Loucy (cell line): ENCODE results near the gene PBX1.

Experiments used
- H2AFZ ChIP-seq: fragments of 200-600 bp; sonication (generic); 2 replicates; pipeline ENCODE4 v1.6.0; 2016; ENCODE audit warnings: antibody characterized with exemption, mild to moderate bottlenecking, low read length, moderate library complexity
- H3F3A ChIP-seq: fragments of 200-600 bp; 2 replicates; pipeline ENCODE4 v1.6.0; 2016; ENCODE audit warnings: antibody characterized with exemption, low read depth, mild to moderate bottlenecking
- H3K27me3 ChIP-seq: fragments of 200-600 bp; sonication (generic); 2 replicates; pipeline ENCODE4 v1.6.1; 2014; ENCODE audit warnings: low read length, mild to moderate bottlenecking; ENCODE audit not compliant: insufficient read depth, poor library complexity, severe bottlenecking
- H3K36me3 ChIP-seq: fragments of 200-600 bp; sonication (generic); 2 replicates; pipeline ENCODE4 v1.6.1; 2016; ENCODE audit warnings: low read length; ENCODE audit not compliant: insufficient read depth
- H3K4me1 ChIP-seq: fragments of 200-600 bp; sonication (generic); 2 replicates; pipeline ENCODE4 v1.5.1; 2014; ENCODE audit warnings: low read length, mild to moderate bottlenecking; ENCODE audit not compliant: insufficient read depth, poor library complexity, severe bottlenecking
- H3K4me2 ChIP-seq: fragments of 200-600 bp; sonication (generic); 2 replicates; pipeline ENCODE4 v1.6.0; 2014; ENCODE audit warnings: antibody characterized with exemption, low read length, low read depth, mild to moderate bottlenecking; ENCODE audit not compliant: poor library complexity, severe bottlenecking
- H3K4me3 ChIP-seq: fragments of 200-600 bp; sonication (generic); 2 replicates; pipeline ENCODE4 v1.5.1; 2014; ENCODE audit warnings: low read length, mild to moderate bottlenecking, mixed read lengths; ENCODE audit not compliant: poor library complexity, severe bottlenecking
- H3K79me2 ChIP-seq: fragments of 200-600 bp; sonication (generic); 2 replicates; pipeline ENCODE4 v1.6.1; 2014; ENCODE audit warnings: low read length; ENCODE audit not compliant: insufficient read depth
- H3K9ac ChIP-seq: fragments of 200-600 bp; sonication (generic); 2 replicates; pipeline ENCODE4 v1.6.0; 2014; ENCODE audit warnings: mild to moderate bottlenecking, low read depth, low read length, moderate library complexity; ENCODE audit not compliant: poor library complexity, severe bottlenecking
- H3K9me2 ChIP-seq: fragments of 200-600 bp; sonication (generic); replicated peaks from 2 replicates; pipeline ENCODE4 v1.6.1; 2016; ENCODE audit warnings: low read depth, low read length, mixed read lengths
- H3K9me3 ChIP-seq: fragments of 200-600 bp; sonication (generic); 2 replicates; pipeline ENCODE4 v1.6.1; 2014; ENCODE audit warnings: mild to moderate bottlenecking, antibody characterized with exemption, low read length, low read depth; ENCODE audit not compliant: insufficient read depth
- H4K20me1 ChIP-seq: fragments of 200-600 bp; sonication (generic); 2 replicates; pipeline ENCODE4 v1.6.0; 2014; ENCODE audit warnings: antibody characterized with exemption, low read length, mild to moderate bottlenecking; ENCODE audit not compliant: insufficient read depth, poor library complexity, severe bottlenecking
- EZH2phosphoT487 ChIP-seq: fragments of 200-600 bp; IDR thresholded peaks from 2 replicates; pipeline ENCODE4 v1.6.1; 2018; ENCODE audit warnings: antibody characterized with exemption, mild to moderate bottlenecking, moderate library complexity, borderline replicate concordance
- TF ChIP-seq, protein P1 (sequence below): fragments of 200-600 bp; sonication (generic); conservative IDR thresholded peaks from 2 replicates; pipeline ENCODE4 v1.5.1; 2014; ENCODE audit warnings: mild to moderate bottlenecking, antibody characterized with exemption, low read length

PBX1 gene

DNA sequence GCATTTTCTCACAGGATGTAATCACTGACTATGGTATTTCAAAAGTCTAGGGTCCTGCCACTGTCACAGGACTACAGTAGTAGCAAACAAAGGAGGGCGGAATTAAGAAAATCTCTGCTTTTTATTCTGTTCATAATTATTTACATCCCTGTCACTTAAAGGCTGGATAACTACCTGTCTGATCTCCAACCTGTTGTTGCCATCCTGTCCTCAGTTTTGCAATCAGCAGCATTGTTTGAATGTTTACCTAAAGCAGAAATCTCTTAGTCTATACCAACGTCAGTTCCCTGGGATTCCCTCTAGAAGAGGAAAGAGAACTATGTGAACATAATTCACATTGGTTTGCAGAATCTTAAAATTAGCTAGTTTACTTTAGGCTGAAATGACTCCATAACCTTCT lies 218.5 kb downstream of the PBX1 start:
- Histone ChIP-seq H4K20me1 (no peaks in the 10 kb centered on the region), H3F3A (no peaks in the 10 kb centered on the region), H3K9ac (no peak overlapping the region), H3K9me3 (0 out of 2 replicates have a peak, but pooled peaks cover 2% of the 10 kb centered on the region), H3K4me3 (no peak overlapping the region), H3K27me3 (no peaks in the 10 kb centered on the region), H3K4me1 (no peaks in the 10 kb centered on the region), H3K4me2 (no peak overlapping the region), H3K36me3 (no peaks in the 10 kb centered on the region), H2AFZ (no peak overlapping the region), H3K9me2 (no peaks in the 10 kb centered on the region), H3K79me2 (no peaks in the 10 kb centered on the region)
- TF ChIP-seq EZH2phosphoT487, result no peak
- TF ChIP-seq, protein P1, sequence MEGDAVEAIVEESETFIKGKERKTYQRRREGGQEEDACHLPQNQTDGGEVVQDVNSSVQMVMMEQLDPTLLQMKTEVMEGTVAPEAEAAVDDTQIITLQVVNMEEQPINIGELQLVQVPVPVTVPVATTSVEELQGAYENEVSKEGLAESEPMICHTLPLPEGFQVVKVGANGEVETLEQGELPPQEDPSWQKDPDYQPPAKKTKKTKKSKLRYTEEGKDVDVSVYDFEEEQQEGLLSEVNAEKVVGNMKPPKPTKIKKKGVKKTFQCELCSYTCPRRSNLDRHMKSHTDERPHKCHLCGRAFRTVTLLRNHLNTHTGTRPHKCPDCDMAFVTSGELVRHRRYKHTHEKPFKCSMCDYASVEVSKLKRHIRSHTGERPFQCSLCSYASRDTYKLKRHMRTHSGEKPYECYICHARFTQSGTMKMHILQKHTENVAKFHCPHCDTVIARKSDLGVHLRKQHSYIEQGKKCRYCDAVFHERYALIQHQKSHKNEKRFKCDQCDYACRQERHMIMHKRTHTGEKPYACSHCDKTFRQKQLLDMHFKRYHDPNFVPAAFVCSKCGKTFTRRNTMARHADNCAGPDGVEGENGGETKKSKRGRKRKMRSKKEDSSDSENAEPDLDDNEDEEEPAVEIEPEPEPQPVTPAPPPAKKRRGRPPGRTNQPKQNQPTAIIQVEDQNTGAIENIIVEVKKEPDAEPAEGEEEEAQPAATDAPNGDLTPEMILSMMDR, result no peak

DNA sequence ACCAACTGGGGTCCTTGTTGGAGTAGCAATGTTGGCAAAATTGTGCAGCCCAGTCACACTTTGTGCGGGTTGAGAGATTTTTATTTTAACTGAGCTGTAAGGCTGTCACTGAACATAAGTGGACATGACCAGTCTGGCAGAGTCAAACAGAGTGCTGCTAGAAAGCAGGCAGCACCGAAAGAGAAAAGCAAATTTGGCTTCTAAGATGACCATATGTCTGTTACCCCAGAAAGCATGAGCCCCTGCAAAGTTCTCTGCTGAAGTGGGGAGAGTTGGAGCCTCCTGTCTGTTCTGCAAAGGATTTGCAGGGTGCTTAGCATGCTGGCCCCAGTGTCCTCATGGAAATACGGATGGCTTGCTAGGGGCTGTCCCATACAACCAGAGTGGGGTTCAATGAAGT lies 220.4 kb downstream of the PBX1 start:
- 0 out of 2 replicates have a peak, but pooled peaks cover 2% of the 10 kb centered on the region for H3K9me3 ChIP-seq
- no peaks in the 10 kb centered on the region for H3K79me2 ChIP-seq
- no peaks in the 10 kb centered on the region for H3K4me1 ChIP-seq
- no peaks in the 10 kb centered on the region for H3K36me3 ChIP-seq
- no peak for TF ChIP-seq EZH2phosphoT487
- TF ChIP-seq, protein P1, result no peak
- H3K4me3 ChIP-seq, result no peak overlapping the region
- H3K27me3 ChIP-seq, result no peaks in the 10 kb centered on the region
- H4K20me1 ChIP-seq, result no peaks in the 10 kb centered on the region
- H3K4me2 ChIP-seq, result no peak overlapping the region
- H3K9ac ChIP-seq, result no peak overlapping the region
- no peak overlapping the region for H2AFZ ChIP-seq
- no peaks in the 10 kb centered on the region for H3F3A ChIP-seq
- H3K9me2 ChIP-seq, result no peaks in the 10 kb centered on the region

DNA sequence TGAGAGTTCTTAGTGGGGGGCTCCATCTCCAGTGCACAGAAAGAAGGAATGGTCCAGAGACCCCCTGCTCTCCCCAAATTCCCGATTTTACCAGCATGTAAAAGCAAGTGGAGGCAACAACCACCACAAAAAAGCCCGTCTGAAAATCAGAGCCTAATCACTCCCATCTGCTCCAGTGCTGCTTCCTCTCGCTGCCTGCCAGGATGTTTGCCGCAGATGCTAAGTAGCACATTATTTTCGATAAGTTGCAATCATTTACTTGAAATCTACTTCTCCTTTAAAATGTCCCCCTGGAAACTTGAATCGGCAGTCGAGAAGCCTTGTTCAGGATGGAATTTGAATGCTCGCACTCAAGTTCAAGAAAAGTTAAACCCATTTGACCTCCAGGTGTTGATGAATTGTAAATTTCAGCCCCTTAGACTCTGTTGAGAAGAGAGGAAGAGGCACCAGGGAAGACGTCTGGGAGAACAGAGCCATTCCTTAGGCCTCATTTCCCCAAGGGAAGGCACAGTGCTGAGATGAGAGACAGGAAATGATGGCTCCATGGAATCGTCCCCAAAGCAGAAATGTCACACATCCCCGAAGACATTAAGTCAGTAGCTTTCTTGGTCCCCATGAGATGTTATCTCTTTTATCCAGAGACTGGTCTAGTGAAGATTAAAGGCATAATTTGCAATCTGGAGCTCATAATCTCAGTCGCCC lies 221.3 kb downstream of the PBX1 start:
- Histone ChIP-seq H3K9ac (no peak overlapping the region), H3K27me3 (no peaks in the 10 kb centered on the region), H3K4me1 (no peaks in the 10 kb centered on the region), H3F3A (no peaks in the 10 kb centered on the region), H4K20me1 (no peaks in the 10 kb centered on the region), H3K9me3 (0 out of 2 replicates have a peak, but pooled peaks cover 2% of the 10 kb centered on the region), H3K4me2 (no peak overlapping the region), H2AFZ (no peak overlapping the region), H3K79me2 (no peaks in the 10 kb centered on the region), H3K36me3 (no peaks in the 10 kb centered on the region), H3K9me2 (no peaks in the 10 kb centered on the region), H3K4me3 (no peak overlapping the region)
- TF ChIP-seq EZH2phosphoT487, result no peak
- TF ChIP-seq, protein P1, result no peak
